K562 (cell line): ENCODE measurements around the gene MRPL52. TPM values are rescaled to one million over a fixed set of nuclear protein-coding genes. Genes with fewer than 3 reads are reported as not detected.
A peak's percentile ranks its signal among the peaks of the same experiment; 100 is the strongest.

Source experiments
- ATAC-seq: fragments of 200-7000 bp; cut with Tn5 transposase; 3 replicates; pipeline ENCODE4 v1.9.1; 2020; ENCODE audit warnings: moderate library complexity
- BruUV-seq: library from RNA; stranded (reverse); fragments of 400-500 nt; replicated peaks from 2 replicates; lab custom pipeline; 2021; lab: Mats Ljungman, UMichigan
- CTCF ChIA-PET: fragments of 300-600 bp; formaldehyde crosslinking; extraction: SDS; loops from one replicate; lab custom pipeline; 2021; ENCODE audit warnings: low intra/inter-chr PET ratio; lab: Yijun Ruan, JAX
- POLR2A ChIA-PET: fragments of 300-600, 350-650 bp; sonication (Branson Sonifier 250); formaldehyde crosslinking; extraction: SDS; loops from one replicate; lab custom pipeline; 2021; ENCODE audit warnings: antibody characterized with exemption, inconsistent platforms; lab: Yijun Ruan, JAX
- DNase-seq, 4 experiments: peaks; one replicate each; pipeline versions ENCODE4 v3.0.0 to v3.0.0-alpha.2; 2011 to 2018; ENCODE audit warnings: low spot score in 3 of 4, mixed read lengths in 3 of 4; ENCODE audit errors: extremely low read depth in 1 of 4
- FAIRE-seq: peaks from 2 replicates; lab custom pipeline; 2011; peaks lifted over from hg19 to GRCh38; lab: Jason Lieb, UNC
- H2AFZ ChIP-seq: 2 replicates; pipeline ENCODE4 v1.6.0; 2011; ENCODE audit warnings: low read depth, low read length, control low read depth, inconsistent platforms
- H3K27ac ChIP-seq: fragments of 200-600 bp; 3 replicates; pipeline ENCODE4 v1.8.0; 2011; ENCODE audit warnings: low read depth, mild to moderate bottlenecking, control low read depth, inconsistent platforms, low read length, moderate library complexity, mixed read lengths; ENCODE audit errors: extremely low read depth
- H3K27me3 ChIP-seq, 2 experiments: fragments of 300-600 bp in 1 of 2; 2 replicates in 1 of 2; 3 replicates in 1 of 2; pipeline versions ENCODE4 v1.6.0 to v1.8.0; 2011; ENCODE audit warnings: inconsistent platforms in 2 of 2, low read length in 2 of 2, mild to moderate bottlenecking in 1 of 2, mixed read lengths in 1 of 2, moderate library complexity in 1 of 2; ENCODE audit not compliant: control insufficient read depth in 2 of 2, insufficient read depth in 2 of 2
- H3K36me3 ChIP-seq: fragments of 300-600 bp; 3 replicates; pipeline ENCODE4 v1.8.0; 2011; ENCODE audit warnings: mild to moderate bottlenecking, low read length, inconsistent platforms; ENCODE audit not compliant: control insufficient read depth, insufficient read depth
- H3K4me1 ChIP-seq, 2 experiments: fragments of 200-600 bp in 1 of 2; replicated peaks in 1 of 2; 2 replicates in 1 of 2; 3 replicates in 1 of 2; pipeline versions ENCODE4 v1.5.1 to v1.8.0; 2011; ENCODE audit warnings: inconsistent platforms in 2 of 2, low read length in 2 of 2, mild to moderate bottlenecking in 1 of 2, mixed read lengths in 1 of 2, moderate library complexity in 1 of 2; ENCODE audit not compliant: control insufficient read depth in 2 of 2, insufficient read depth in 2 of 2
- H3K4me2 ChIP-seq: 2 replicates; pipeline ENCODE4 v1.6.1; 2011; ENCODE audit warnings: low read length, control low read depth, inconsistent platforms, mixed read lengths; ENCODE audit not compliant: insufficient read depth
- H3K4me3 ChIP-seq: fragments of 200-600 bp; sonication (generic), shearing (Covaris generic); 2 replicates; pipeline ENCODE4 v1.5.1; 2016; ENCODE audit warnings: control low read depth, inconsistent platforms
- H3K79me2 ChIP-seq: fragments of 200-600 bp; 3 replicates; pipeline ENCODE4 v1.8.0; 2011; ENCODE audit warnings: low read length, inconsistent platforms; ENCODE audit not compliant: control insufficient read depth, insufficient read depth
- H3K9ac ChIP-seq, 2 experiments: 2 replicates each; pipeline versions ENCODE4 v1.6.0 to v1.6.1; 2011; ENCODE audit warnings: low read depth in 2 of 2, low read length in 2 of 2, control low read depth in 1 of 2, inconsistent platforms in 1 of 2, mild to moderate bottlenecking in 1 of 2, mixed read lengths in 1 of 2; ENCODE audit not compliant: insufficient read depth in 1 of 2
- H3K9me1 ChIP-seq: one replicate; pipeline ENCODE4 v1.6.0; 2011; ENCODE audit warnings: inconsistent platforms, mild to moderate bottlenecking, low read length, moderate library complexity; ENCODE audit not compliant: control insufficient read depth, insufficient read depth
- H3K9me3 ChIP-seq: replicated peaks from 2 replicates; pipeline ENCODE4 v1.5.1; 2011; ENCODE audit warnings: low read depth, low read length, inconsistent platforms; ENCODE audit not compliant: control insufficient read depth, insufficient read depth
- H4K20me1 ChIP-seq: replicated peaks from 2 replicates; pipeline ENCODE4 v1.6.1; 2011; ENCODE audit warnings: low read length, inconsistent platforms, mixed read lengths; ENCODE audit not compliant: control insufficient read depth, insufficient read depth
- ARID1B ChIP-seq: fragments of 450-650 bp; IDR thresholded peaks from 2 replicates; pipeline ENCODE4 v1.6.1; 2016; ENCODE audit warnings: antibody characterized with exemption, mild to moderate bottlenecking, inconsistent platforms
- ARID2 ChIP-seq: fragments of 450-650 bp; IDR thresholded peaks from 2 replicates; pipeline ENCODE4 v1.6.1; 2017; ENCODE audit warnings: antibody characterized with exemption, mild to moderate bottlenecking
- CBFA2T2 ChIP-seq: fragments of 450-650 bp; conservative IDR thresholded peaks from 2 replicates; pipeline ENCODE4 v1.6.1; 2017; ENCODE audit warnings: mild to moderate bottlenecking
- CHD2 ChIP-seq: IDR thresholded peaks from 2 replicates; pipeline ENCODE4 v1.6.1; 2011; ENCODE audit warnings: low read depth, low read length
- CREB1 ChIP-seq, 2 experiments: sonication (generic) in 1 of 2; formaldehyde crosslinking in 1 of 2; IDR thresholded peaks; 2 replicates each; pipeline versions ENCODE4 v1.6.1 to v1.8.0; 2012 to 2022; ENCODE audit warnings: inconsistent platforms in 1 of 2, mild to moderate bottlenecking in 1 of 2, missing genetic modification reagents in 1 of 2, moderate library complexity in 1 of 2
- CREM ChIP-seq: IDR thresholded peaks from 2 replicates; pipeline ENCODE4 v1.6.1; 2014; ENCODE audit warnings: antibody characterized with exemption, low read depth
- DPF2 ChIP-seq: fragments of 450-650 bp; IDR thresholded peaks from 2 replicates; pipeline ENCODE4 v1.6.1; 2016
- EGR1 ChIP-seq: fragments of 450-650 bp; conservative IDR thresholded peaks from 2 replicates; pipeline ENCODE4 v1.6.1; 2017; ENCODE audit warnings: mild to moderate bottlenecking
- EP300 ChIP-seq: IDR thresholded peaks from 2 replicates; pipeline ENCODE4 v1.6.1; 2012; ENCODE audit warnings: low read length, improper control_type of control experiment
- JUND ChIP-seq, 2 experiments: IDR thresholded peaks; 2 replicates in 1 of 2; 3 replicates in 1 of 2; pipeline ENCODE4 v1.6.1; 2011; ENCODE audit warnings: borderline replicate concordance in 2 of 2, low read depth in 2 of 2, low read length in 2 of 2, improper control_type of control experiment in 1 of 2, missing biosample characterization in 1 of 2, missing genetic modification characterization in 1 of 2, missing genetic modification reagents in 1 of 2
- KAT2B ChIP-seq: IDR thresholded peaks from one replicate; pipeline ENCODE4 v1.6.1; 2012; ENCODE audit warnings: low read depth, mild to moderate bottlenecking, control low read depth, inconsistent platforms, low read length, moderate library complexity
- LEF1 ChIP-seq: fragments of 450-650 bp; IDR thresholded peaks from 2 replicates; pipeline ENCODE4 v1.6.1; 2016; ENCODE audit warnings: mild to moderate bottlenecking
- MEIS2 ChIP-seq: fragments of 450-650 bp; IDR thresholded peaks from 2 replicates; pipeline ENCODE4 v1.6.1; 2014; ENCODE audit warnings: mild to moderate bottlenecking; ENCODE audit not compliant: partially characterized antibody
- NR2C1 ChIP-seq, 2 experiments: fragments of 450-650 bp; IDR thresholded peaks; 2 replicates each; pipeline ENCODE4 v1.6.1; 2017; ENCODE audit warnings: mild to moderate bottlenecking in 2 of 2, antibody characterized with exemption in 1 of 2, inconsistent platforms in 1 of 2, missing compliant biosample characterization in 1 of 2, missing genetic modification characterization in 1 of 2
- RBBP5 ChIP-seq: fragments of 200-600 bp; sonication (generic); IDR thresholded peaks from 2 replicates; pipeline ENCODE4 v1.6.1; 2012; ENCODE audit warnings: borderline replicate concordance, mild to moderate bottlenecking, low read length, control low read depth, inconsistent platforms; ENCODE audit not compliant: insufficient read depth, poor library complexity, severe bottlenecking
- RCOR1 ChIP-seq, 2 experiments: IDR thresholded peaks; 2 replicates each; pipeline ENCODE4 v1.6.1; 2012; ENCODE audit warnings: low read depth in 2 of 2, low read length in 2 of 2, borderline replicate concordance in 1 of 2, improper control_type of control experiment in 1 of 2
- SMARCA5 ChIP-seq: fragments of 450-650 bp; IDR thresholded peaks from 2 replicates; pipeline ENCODE4 v1.6.1; 2016
- SPI1 ChIP-seq: IDR thresholded peaks from 2 replicates; pipeline ENCODE4 v1.6.1; 2011; ENCODE audit warnings: low read depth, low read length, control low read depth, borderline replicate concordance
- TAL1 ChIP-seq: fragments of 450-650 bp; IDR thresholded peaks from 2 replicates; pipeline ENCODE4 v1.6.1; 2016; ENCODE audit warnings: mild to moderate bottlenecking
- TCF3 ChIP-seq: sonication (generic); formaldehyde crosslinking; IDR thresholded peaks from 2 replicates; pipeline ENCODE4 v1.4.0; 2020; ENCODE audit warnings: mild to moderate bottlenecking, missing genetic modification reagents
- TRIM24 ChIP-seq, 2 experiments: fragments of 450-650 bp; IDR thresholded peaks; 2 replicates each; pipeline ENCODE4 v1.6.1; 2016
- WGBS: fragments of 100-300 bp; shearing (Covaris generic); methylation state at CpG from one replicate; pipeline ENCODE4 v1.1.6; 2016; ENCODE audit warnings: low coverage, mixed read lengths; ENCODE audit not compliant: insufficient coverage; ENCODE audit errors: missing lambda C conversion rate; 5-methylcytosine and 5-hydroxymethylcytosine counted together
- in situ Hi-C: fragments of 300-500 bp; cut with MboI; formaldehyde crosslinking; loops from 4 replicates; pipeline ENCODE4 v1.15.0; 2018; ENCODE audit warnings: inconsistent platforms, mixed read lengths
- intact Hi-C: fragments of 100-400 bp; cut with micrococcal nuclease; formaldehyde crosslinking; loops from 2 replicates; pipeline ENCODE4 v1.14.2; 2022
- polyA plus RNA-seq, 8 experiments: library from polyadenylated mRNA; depleted of rRNA in 4 of 8; stranded (reverse) in 5 of 8; unstranded in 3 of 8; fragments of >200 nt; fragmentation: Nextera tagmentation in 2 of 8; fragmentation: Illumina TruSeq in 1 of 8; extraction: Ambion mirVana in 2 of 8; extraction: Trizol in 1 of 8; gene quantifications; 2 replicates each; pipeline versions ENCODE4 v1.2.1 to v1.2.3, GENCODE V29; 2011 to 2014; ENCODE audit warnings: inconsistent platforms in 1 of 8, missing spikeins in 1 of 8
- total RNA-seq, 7 experiments: library from RNA; depleted of rRNA in 6 of 7; stranded (reverse); fragments of >200 nt in 6 of 7; fragmentation: Illumina TruSeq in 2 of 7; extraction: Trizol in 2 of 7; gene quantifications; 2 replicates each; pipeline versions ENCODE4 v1.2.1 to v1.2.3, GENCODE V29; 2011 to 2021; ENCODE audit warnings: low replicate concordance in 1 of 7
- TF ChIP-seq, protein P1 (sequence below): fragments of 450-650 bp; IDR thresholded peaks from 2 replicates; pipeline ENCODE4 v1.6.1; 2016

The MRPL52 gene
- total and polyA plus RNA-seq, 9 of the 15 experiments (the other 6 are each of a cell fraction or from before 2014, with no cell fraction given): 56.5 to 213 (median 168) TPM

DNA sequence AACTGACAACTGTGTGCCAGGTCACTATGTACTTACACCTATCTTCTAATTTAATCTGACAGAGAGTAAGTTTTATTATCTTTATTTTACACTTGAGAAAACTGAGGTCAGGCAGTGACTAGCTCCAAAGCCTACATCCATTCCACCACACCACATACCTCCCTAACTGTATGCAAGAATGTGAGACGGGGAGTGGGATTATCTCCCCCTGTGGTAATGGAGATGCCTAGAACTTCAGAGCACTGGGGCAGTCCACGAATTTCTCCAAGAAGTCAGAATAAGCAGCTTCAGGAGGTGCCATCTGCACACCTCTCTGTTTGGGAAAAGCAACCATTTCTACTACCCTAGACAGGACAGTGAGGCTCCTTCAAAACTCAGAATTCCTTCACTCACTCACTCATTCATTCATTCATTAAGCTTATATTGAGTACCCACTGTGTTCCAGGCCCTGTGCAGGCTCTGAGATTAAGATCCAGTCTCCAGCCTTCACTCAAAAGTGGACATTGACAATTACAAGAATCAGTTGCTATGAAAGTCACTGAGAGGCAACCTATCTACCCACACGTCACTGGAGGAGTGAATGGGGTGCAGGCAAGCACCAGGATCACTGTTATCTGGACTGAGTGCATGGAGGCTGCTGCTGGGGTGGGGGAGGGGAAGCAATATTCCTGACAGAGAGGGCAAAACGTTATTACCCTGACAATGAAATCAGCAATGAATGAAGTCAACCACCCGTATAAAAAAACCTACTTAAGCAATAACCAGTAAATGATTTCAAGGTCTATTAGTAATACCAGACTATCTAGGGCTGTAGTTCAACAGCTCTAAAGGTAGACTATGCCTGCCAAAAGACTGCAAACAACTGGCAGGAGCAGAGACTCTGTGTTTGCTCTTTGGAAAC, 32.4 kb upstream of the MRPL52 start:
- in situ Hi-C loops (no loop called here), intact Hi-C loops (no loop called here)
- Histone ChIP-seq H3K36me3 (no peaks in the 10 kb centered on the region), H3K79me2 (no peaks in the 10 kb centered on the region), H3K4me2 (peak overlapping the region; percentile 57), H3K4me1 (peaks cover 15 to 20% of the 10 kb centered on the region in 2 experiments; a peak in 4 of 5 replicates), H3K9me1 (no peaks in the 10 kb centered on the region), H3K9ac (0 out of 4 replicates have a peak overlapping the region, but pooled peaks of 1 of the 2 experiments have one; percentile 3), H2AFZ (peak overlapping the region; percentile 77), H4K20me1 (no peaks in the 10 kb centered on the region), H3K4me3 (no peak overlapping the region), H3K27ac (no peak overlapping the region; the same call in 2 of the 3 replicates), H3K9me3 (no peaks in the 10 kb centered on the region), H3K27me3 (no peaks in the 10 kb centered on the region)
- peak; percentile 50 to 79 (median 64) for DNase-seq
- peak; percentile 82 for ATAC-seq
- no TSS peak for BruUV-seq
- ChIA-PET POLR2A (interaction anchor here (0.6 to 1.4 kb wide), 3 partner anchors 10 to 16 kb away, joined by 3 read pairs; no protein-coding TSS in a partner anchor), CTCF (no interaction called here)
- 7% methylated on average over 5 of the region's 5 CpGs for WGBS
- FAIRE-seq: peak; percentile 90
- no peak for TF ChIP-seq KAT2B
- peak; percentile 21; the same call in 1 of the 2 replicates for TF ChIP-seq TAL1
- peak; percentile 70; the same call in 1 of the 2 replicates for TF ChIP-seq LEF1
- TF ChIP-seq CBFA2T2: peak; percentile 20; the same call in 1 of the 2 replicates
- TF ChIP-seq NR2C1 (IDR thresholded peaks at IDR 0.05): no peak
- TF ChIP-seq NR2C1 (tag; IDR thresholded peaks at IDR 0.05): no peak
- TF ChIP-seq EP300: peak; percentile 38; the same call in 1 of the 2 replicates
- TF ChIP-seq JUND (IDR thresholded peaks at IDR 0.05; ENCODE audit: borderline replicate concordance, low read depth, low read length): 0 out of 2 replicates have a peak, but pooled peaks have one; percentile 56
- no peak for TF ChIP-seq JUND (tag; IDR thresholded peaks at IDR 0.05; ENCODE audit: borderline replicate concordance, low read depth, low read length)
- TF ChIP-seq MEIS2: peak; percentile 11
- TF ChIP-seq ARID1B: peak; percentile 58; the same call in 1 of the 2 replicates
- 0 out of 2 replicates have a peak, but pooled peaks have one; percentile 22 for TF ChIP-seq SMARCA5
- 0 out of 4 replicates have a peak, but pooled peaks of 1 of the 2 experiments have one; percentile 46 for TF ChIP-seq TRIM24 (IDR thresholded peaks at IDR 0.05)
- peak; percentile 26; the same call in 1 of the 2 replicates for TF ChIP-seq TCF3 (CRISPR knock-in tag)
- TF ChIP-seq RCOR1 (IDR thresholded peaks at IDR 0.05; ENCODE audit: borderline replicate concordance in 1 of 2, low read depth in 2 of 2, low read length in 2 of 2): peak in 1 of 2 experiments; percentile 55; a peak in 1 of 4 replicates
- TF ChIP-seq, protein P1, sequence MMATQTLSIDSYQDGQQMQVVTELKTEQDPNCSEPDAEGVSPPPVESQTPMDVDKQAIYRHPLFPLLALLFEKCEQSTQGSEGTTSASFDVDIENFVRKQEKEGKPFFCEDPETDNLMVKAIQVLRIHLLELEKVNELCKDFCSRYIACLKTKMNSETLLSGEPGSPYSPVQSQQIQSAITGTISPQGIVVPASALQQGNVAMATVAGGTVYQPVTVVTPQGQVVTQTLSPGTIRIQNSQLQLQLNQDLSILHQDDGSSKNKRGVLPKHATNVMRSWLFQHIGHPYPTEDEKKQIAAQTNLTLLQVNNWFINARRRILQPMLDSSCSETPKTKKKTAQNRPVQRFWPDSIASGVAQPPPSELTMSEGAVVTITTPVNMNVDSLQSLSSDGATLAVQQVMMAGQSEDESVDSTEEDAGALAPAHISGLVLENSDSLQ: peak; percentile 37; the same call in 1 of the 2 replicates
- TF ChIP-seq DPF2: peak; percentile 50; the same call in 1 of the 2 replicates
- TF ChIP-seq CHD2: peak; percentile 35; the same call in 1 of the 2 replicates
- 0 out of 2 replicates have a peak, but pooled peaks have one; percentile 32 for TF ChIP-seq CREB1 (IDR thresholded peaks at IDR 0.05)
- 0 out of 2 replicates have a peak, but pooled peaks have one; percentile 37 for TF ChIP-seq CREB1 (CRISPR knock-in tag; IDR thresholded peaks at IDR 0.05)
- no peak for TF ChIP-seq SPI1
- TF ChIP-seq CREM: peak; percentile 72; the same call in 1 of the 2 replicates
- TF ChIP-seq RBBP5: no peak
- no peak for TF ChIP-seq ARID2
- peak; percentile 76 for TF ChIP-seq EGR1
